T1000 (cell line): ENCODE data around the gene TRIM43B.
A peak's percentile ranks its signal among the peaks of the same experiment; 100 is the strongest.
"Not testable (repeated sequence)": the region's sequence is repeated elsewhere in the genome, so short reads cannot be mapped to it uniquely, and the experiment has no call there.

Experiments used
- DNase-seq: peaks from one replicate; lab custom pipeline; 2025; ENCODE audit warnings: mixed read lengths; lab: John Stamatoyannopoulos, UW

TRIM43B gene

DNA sequence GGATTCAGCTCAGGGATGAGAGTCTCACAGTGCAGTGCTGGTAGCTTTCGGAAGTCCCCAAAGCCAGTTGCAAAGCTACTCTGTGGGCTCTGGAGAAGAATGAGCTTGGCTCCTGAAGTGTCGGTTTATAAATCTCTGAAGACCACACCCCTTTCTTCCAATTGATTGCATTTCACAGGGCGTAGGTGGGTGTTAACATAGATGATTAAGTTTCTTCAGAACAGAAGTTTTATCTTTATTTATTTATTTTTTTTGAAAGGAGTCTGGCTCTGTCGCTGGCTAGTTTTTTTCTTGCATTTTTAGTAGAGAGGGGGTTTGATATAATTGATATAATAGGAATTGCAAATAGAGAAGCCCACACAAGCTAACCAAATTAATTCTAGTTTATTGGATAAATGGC is at the start of gene TRIM43B:
Gene TRIM43B (minus strand): TSS at position 101 of the 400 bp plus-strand sequence. CDS start 2,040 bp downstream, outside the sequence.
- not testable (repeated sequence) for DNase-seq

DNA sequence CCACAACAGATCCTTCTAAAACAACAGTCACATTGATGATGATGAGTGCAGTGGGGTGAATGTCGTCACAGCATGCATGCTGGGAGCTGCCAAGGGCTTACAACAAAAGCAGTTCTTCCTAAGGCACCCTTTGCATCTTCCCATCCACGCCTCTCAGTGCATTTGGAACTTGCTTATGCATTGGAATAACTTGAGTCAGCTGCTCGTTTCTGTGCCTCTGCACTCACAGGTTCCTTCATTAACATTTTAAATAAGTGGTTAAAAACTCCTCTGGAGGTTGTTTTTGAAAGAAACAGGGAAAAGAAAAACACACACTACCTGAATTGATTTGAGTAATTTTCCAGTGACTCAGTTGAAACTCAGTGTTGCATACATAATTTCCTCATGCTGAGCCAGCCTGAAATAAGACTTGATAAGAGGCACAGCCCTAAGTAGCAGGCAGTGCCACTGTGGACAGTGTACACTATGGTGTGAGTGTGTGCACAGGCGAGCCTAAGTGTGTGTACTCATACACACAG is 46.8 kb upstream of the TRIM43B start:
- no peak for DNase-seq

DNA sequence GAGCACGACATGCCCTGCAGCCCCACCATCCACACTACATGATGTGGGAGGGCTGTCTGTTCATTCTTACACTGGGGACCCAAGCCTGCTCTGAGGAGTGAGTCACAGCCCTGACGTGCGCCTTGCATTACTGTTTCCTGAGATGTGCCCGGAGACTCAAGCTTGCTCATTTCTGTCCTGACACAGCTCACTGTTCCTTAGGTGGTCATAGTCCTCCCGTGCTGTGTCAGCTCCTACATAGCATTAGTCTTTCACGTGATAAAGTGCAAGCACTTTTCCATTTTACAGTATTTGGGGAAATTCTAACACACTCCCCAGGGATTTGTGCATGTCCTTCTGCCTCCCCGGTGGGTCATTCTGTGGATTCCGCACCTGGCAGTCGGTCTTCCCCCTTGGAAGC is 46.2 kb upstream of the TRIM43B start:
- DNase-seq = peak; percentile 20

- no peak for DNase-seq
Observed at GRCh38 chr2:95526360-95527341, 42.1 kb upstream of the TRIM43B start.

DNA sequence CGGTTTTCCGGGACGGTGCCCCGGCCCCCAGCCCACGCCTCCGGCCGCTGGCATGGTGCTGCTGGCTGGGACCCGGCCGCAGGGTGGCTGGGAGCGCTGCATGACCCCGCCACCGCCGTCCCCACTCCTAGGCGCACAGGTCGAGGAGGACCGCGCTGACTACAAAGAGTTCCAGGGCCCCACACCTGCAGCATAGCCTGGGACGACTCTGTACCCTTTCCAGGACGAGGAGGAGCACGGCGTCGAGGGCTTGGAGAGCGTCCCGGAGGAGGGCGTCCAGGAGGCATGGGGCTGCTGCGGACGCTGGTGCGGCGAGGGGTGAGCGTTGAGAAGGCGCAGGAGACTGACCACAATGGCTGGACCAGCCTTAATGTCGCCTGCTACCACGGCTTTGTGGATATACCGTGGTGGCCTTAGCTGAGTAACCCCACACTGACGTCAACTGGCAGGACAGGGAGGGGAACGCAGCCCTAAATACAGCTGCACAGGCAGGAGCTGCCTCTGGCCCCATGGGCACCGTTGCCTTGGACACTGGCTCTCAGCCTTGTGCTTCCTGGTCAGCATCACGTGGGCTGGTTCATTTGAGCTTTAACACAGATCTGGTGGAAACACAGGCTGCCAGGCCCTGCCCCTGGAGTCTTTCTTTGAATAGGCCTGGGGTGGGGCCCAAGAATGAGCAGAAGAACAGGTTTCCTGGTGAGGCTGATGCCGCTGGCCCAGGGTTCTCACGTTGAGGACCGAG is 40.9 kb upstream of the TRIM43B start:
- no peak for DNase-seq

DNA sequence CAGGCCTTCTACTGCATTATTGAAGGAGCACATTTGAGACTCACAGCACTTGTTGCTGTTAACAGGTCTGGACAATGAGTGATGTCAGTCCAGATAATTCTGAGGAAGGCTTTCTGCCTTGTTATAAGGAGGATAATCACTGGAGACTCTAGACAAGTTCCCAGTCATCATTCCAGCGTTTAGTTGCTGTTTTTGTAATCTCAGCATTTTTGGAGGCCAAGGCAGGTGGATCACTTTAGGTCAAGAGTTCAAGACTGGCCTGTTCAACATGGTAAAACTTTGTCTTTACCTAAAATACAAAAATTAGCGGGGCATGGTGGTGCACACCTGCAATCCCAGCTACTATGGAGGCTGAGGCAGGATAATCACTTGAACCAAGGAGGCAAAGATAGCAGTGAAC is 39.6 kb upstream of the TRIM43B start:
- no peak for DNase-seq

GRCh38 chr2:95514718-95515117 is 30.2 kb upstream of the TRIM43B start:
- DNase-seq = no peak

DNA sequence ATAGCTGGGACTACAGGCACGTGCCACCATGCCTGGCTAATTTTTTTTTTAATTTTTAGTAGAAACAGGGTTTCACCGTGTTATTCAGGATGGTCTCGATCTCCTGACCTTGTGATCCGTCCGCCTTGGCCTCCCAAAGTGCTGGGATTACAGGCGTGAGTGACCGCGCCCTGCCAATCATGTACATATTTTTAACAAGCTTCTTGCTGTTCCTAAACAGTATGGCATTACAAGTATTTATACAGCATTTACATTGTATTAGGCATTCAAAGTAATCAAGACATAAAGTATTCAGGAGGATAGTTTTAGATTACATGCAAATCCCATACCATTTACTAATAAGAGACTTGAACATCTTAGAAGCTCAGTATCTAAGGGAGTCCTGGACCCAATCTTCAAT is 29.7 kb upstream of the TRIM43B start:
- not testable (repeated sequence) for DNase-seq

DNA sequence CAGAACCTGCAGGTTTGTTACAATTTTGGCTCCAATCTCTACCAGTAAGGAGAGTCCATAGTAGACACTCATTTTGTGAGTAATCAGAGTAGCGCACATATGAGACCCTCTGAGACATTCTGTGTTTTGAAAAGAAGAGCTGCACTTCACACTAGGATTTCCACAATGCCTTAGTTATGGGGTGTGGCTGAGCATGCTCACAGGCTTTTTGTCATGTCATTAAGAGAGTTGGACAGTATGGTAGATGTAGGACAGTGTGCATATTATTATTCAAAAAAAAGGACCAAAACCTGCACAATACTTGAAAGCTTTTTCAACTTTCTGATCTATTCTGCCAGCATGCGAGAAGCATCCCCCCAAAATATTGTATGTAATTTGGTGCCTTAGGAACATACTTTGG is 24.9 kb upstream of the TRIM43B start:
- no peak for DNase-seq

- DNase-seq = no peak
Observed at GRCh38 chr2:95505222-95505621, 20.7 kb upstream of the TRIM43B start.

- DNase-seq = no peak
Observed at GRCh38 chr2:95500854-95501253, 16.3 kb upstream of the TRIM43B start.

GRCh38 chr2:95492076-95492475 is 7.5 kb upstream of the TRIM43B start:
- DNase-seq = not testable (repeated sequence)

DNA sequence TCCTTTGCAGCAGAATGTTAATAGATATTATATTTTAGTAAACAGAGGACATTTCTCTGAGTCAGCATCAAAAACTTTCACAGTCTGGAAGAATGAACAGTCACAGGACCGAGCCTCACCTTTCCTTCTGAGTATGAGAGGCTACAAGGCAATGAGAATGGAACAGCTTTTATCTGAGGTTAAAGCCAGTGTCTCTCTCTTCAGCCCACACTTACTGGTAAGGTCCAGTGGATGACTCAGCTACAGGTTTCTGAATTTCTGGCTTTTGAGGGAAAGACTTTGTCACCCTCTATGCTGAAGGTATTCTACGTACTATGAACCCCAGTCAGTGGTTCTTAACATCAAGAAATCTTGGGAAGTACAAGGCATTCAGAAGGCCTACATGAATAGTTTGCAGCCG is 9.5 kb downstream of the TRIM43B start:
- not testable (repeated sequence) for DNase-seq

DNA sequence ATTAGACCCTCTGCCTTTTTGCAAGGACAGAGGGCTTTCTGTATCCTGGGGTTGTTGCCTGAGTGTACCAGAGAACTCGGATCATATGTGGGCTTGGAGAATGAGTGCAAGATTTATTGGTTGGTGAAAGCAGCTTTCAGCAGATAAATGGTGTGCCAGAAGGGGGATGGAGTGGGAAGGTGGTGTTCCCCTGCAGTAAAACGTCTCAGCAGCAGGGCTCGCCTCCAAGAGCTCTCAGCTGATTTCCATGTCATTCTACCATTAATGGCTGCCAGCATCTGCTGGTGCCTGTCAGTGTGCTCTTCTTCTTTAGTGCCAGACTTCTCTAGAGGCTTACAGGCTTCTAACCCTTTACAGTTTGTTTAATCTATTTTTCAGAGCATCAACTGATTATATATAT is 16.6 kb downstream of the TRIM43B start:
- DNase-seq = not testable (repeated sequence)

DNA sequence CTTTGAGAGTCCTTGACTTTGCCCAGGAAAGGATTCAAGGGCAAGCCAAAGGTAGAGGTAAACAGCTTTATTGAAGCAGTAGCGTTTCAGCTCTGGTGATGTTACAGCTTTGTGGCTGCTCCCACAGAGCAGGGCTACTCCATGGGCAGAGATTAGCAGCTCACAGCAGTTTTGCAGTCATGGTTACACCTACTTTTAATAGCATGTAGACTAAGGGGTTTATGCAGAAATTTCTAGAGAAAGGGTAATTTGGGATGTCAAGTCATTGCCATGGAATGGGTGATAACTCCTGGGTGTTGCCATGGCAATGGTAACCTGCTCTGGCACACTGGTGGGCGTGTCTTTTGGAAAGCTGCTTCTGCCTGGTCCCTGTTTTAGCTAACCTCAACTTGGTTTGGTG is 18.0 kb downstream of the TRIM43B start:
- DNase-seq = not testable (repeated sequence)

- not testable (repeated sequence) for DNase-seq
Observed at GRCh38 chr2:95463292-95463691, 21.3 kb downstream of the TRIM43B start.

DNA sequence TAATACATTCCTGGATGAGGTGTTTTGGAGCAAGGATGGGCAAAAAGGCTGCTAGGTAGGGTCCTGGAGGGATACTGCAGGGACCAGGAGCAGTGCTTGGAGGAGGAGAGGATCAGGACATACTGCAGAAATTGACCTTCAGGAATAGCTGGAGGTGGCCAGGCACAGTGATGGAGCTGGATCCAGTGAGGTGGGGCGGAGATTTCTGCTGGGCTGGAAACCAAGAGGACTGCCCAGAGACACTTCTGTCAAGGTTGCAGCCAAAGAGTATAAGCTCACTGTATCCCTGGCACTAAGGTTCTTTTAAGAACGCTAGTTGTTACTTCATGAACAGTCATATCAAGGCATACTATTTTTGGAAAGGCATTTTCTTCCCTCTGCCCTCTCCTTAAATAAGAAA is 39.2 kb downstream of the TRIM43B start:
- DNase-seq = not testable (repeated sequence)

GRCh38 chr2:95442474-95443099 is 42.0 kb downstream of the TRIM43B start:
- DNase-seq = not testable (repeated sequence)

GRCh38 chr2:95435872-95436209 is 48.7 kb downstream of the TRIM43B start:
- not testable (repeated sequence) for DNase-seq

DNA sequence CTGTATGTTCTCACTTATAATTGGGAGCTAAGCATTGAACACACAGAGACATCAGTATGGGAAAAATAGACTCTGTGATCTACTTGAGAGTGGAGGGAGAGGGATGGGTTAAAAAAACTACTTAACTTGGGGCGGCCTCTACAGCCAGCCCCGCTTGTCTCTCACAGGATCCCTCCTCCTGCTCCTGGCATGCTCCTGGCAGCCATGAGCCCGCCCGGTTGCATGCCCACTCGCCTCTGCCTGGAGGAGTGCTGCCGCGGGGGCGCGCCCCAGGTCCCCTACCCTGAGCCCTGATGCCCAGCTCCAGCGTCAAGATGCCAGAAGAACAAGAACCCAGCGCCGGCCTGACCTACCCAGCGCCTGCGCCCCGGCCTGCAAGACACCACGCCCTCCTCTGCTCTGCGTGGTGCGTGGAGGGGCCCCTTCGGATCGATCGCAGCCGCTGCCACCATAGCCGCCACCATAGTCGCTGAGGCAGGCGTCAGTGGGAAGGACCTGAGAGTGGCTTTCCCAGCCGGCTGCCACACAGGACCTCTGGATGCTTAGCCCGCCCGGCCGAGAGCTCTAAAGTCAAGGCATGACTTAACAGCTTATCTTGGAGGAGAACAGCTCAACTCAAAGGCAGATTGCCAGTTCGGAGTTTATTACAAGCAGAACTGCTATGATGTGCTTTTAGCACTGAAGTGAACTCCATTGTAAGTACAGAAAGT is 49.2 kb downstream of the TRIM43B start:
- not testable (repeated sequence) for DNase-seq

- DNase-seq = peak; percentile 93
Observed at GRCh38 chr2:95434507-95435076, 50.0 kb downstream of the TRIM43B start.
